Fibroblast of skin of left biceps (primary cell): Measurements from ENCODE around the gene SELENOO.
A peak's percentile ranks its signal among the peaks of the same experiment; 100 is the strongest.
"Not testable (repeated sequence)": the region's sequence is repeated elsewhere in the genome, so short reads cannot be mapped to it uniquely, and the experiment has no call there.

ENCODE experiments used
- DNase-seq, 2 experiments: peaks; one replicate each; pipeline ENCODE4 v3.0.0-alpha.2; 2013; ENCODE audit warnings: low read depth in 2 of 2

SELENOO gene

GRCh38 chr22:50199251-50199721, 1.5 kb upstream of the SELENOO start:
- DNase-seq: no peak

- DNase-seq: no peak
These were observed 866 bp upstream of the SELENOO start for GRCh38 chr22:50199829-50200460.

- no peak for DNase-seq
These were observed 649 bp downstream of the SELENOO start for GRCh38 chr22:50201191-50202129.

GRCh38 chr22:50202130-50202666, 1.4 kb downstream of the SELENOO start:
- DNase-seq: no peak

GRCh38 chr22:50203288-50203687, 2.5 kb downstream of the SELENOO start:
- DNase-seq: no peak

GRCh38 chr22:50204571-50204970, 3.8 kb downstream of the SELENOO start:
- DNase-seq: no peak

- not testable (repeated sequence) for DNase-seq
These were observed 4.2 kb downstream of the SELENOO start for GRCh38 chr22:50204998-50205397.

GRCh38 chr22:50205781-50206569, 5.2 kb downstream of the SELENOO start:
- DNase-seq: no peak

- no peak for DNase-seq
These were observed 5.8 kb downstream of the SELENOO start for GRCh38 chr22:50206599-50206998.

- no peak for DNase-seq
These were observed 6.8 kb downstream of the SELENOO start for GRCh38 chr22:50207383-50208140.

- no peak for DNase-seq
These were observed 7.7 kb downstream of the SELENOO start for GRCh38 chr22:50208430-50208938.

GRCh38 chr22:50208939-50209892, 8.4 kb downstream of the SELENOO start:
- no peak for DNase-seq

GRCh38 chr22:50209893-50210292, 9.1 kb downstream of the SELENOO start:
- peak; percentile 17 to 23 for DNase-seq

- DNase-seq: no peak
These were observed 9.7 kb downstream of the SELENOO start for GRCh38 chr22:50210378-50211139.

- DNase-seq: no peak
These were observed 10.3 kb downstream of the SELENOO start for GRCh38 chr22:50211147-50211546.

GRCh38 chr22:50213263-50213662, 12.5 kb downstream of the SELENOO start:
- no peak for DNase-seq

GRCh38 chr22:50215297-50216054, 14.7 kb downstream of the SELENOO start:
- no peak for DNase-seq

- DNase-seq: no peak
These were observed 15.4 kb downstream of the SELENOO start for GRCh38 chr22:50216055-50216683.
